Stimulated activated memory B cell treated with anti-CD40 and anti-IgM and Interleukin-4, amounts not matched to agents 10 μg/mL and 1 μg/mL and 100 μg/mL, for 72 hours (primary cell): ENCODE measurements around the gene MAPKAPK2.

Experiments used
- ATAC-seq: fragments of 150-1000 bp; cut with Tn5 transposase; 2 replicates; pipeline ENCODE4 v1.10.0; 2021
- H3K27ac Mint-ChIP-seq: one replicate; pipeline ENCODE4 v1.8.0; 2022; ENCODE audit warnings: mild to moderate bottlenecking, mixed read lengths
- H3K27me3 Mint-ChIP-seq: one replicate; pipeline ENCODE4 v1.8.0; 2022; ENCODE audit warnings: mixed read lengths
- H3K36me3 Mint-ChIP-seq: one replicate; pipeline ENCODE4 v1.8.0; 2022; ENCODE audit warnings: mixed read lengths
- H3K4me1 Mint-ChIP-seq: one replicate; pipeline ENCODE4 v1.8.0; 2022; ENCODE audit warnings: mixed read lengths
- H3K4me3 Mint-ChIP-seq: one replicate; pipeline ENCODE4 v1.8.0; 2022; ENCODE audit warnings: mild to moderate bottlenecking, moderate library complexity, mixed read lengths
- H3K9me3 Mint-ChIP-seq: one replicate; pipeline ENCODE4 v1.8.0; 2022; ENCODE audit warnings: mixed read lengths

MAPKAPK2 gene

GRCh38 chr1:206685769-206686477, 1.2 kb downstream of the MAPKAPK2 start:
- Mint-ChIP-seq H3K4me3 (peak overlapping the region; percentile 93), H3K4me1 (peaks cover 87% of the 10 kb centered on the region), H3K27me3 (no peaks in the 10 kb centered on the region), H3K9me3 (no peaks in the 10 kb centered on the region), H3K27ac (peak overlapping the region; percentile 78), H3K36me3 (no peaks in the 10 kb centered on the region)
- peak; percentile 64 for ATAC-seq

- no peaks in the 10 kb centered on the region for H3K9me3 Mint-ChIP-seq
- peak; percentile 35 for ATAC-seq
- peak overlapping the region; percentile 78 for H3K27ac Mint-ChIP-seq
- H3K36me3 Mint-ChIP-seq = peaks cover 5% of the 10 kb centered on the region
- H3K4me1 Mint-ChIP-seq = peaks cover 87% of the 10 kb centered on the region
- peak overlapping the region; percentile 93 for H3K4me3 Mint-ChIP-seq
- no peaks in the 10 kb centered on the region for H3K27me3 Mint-ChIP-seq
Observed at GRCh38 chr1:206686478-206687249, 2.0 kb downstream of the MAPKAPK2 start.

- H3K4me1 Mint-ChIP-seq = peaks cover 87% of the 10 kb centered on the region
- H3K4me3 Mint-ChIP-seq = no peak overlapping the region
- peak overlapping the region; percentile 78 for H3K27ac Mint-ChIP-seq
- H3K27me3 Mint-ChIP-seq = no peaks in the 10 kb centered on the region
- no peaks in the 10 kb centered on the region for H3K9me3 Mint-ChIP-seq
- no peak for ATAC-seq
- peaks cover 5% of the 10 kb centered on the region for H3K36me3 Mint-ChIP-seq
Observed at GRCh38 chr1:206687251-206687914, 2.7 kb downstream of the MAPKAPK2 start.

GRCh38 chr1:206687915-206688442, 3.3 kb downstream of the MAPKAPK2 start:
- Mint-ChIP-seq H3K9me3 (no peaks in the 10 kb centered on the region), H3K4me1 (peaks cover 84% of the 10 kb centered on the region), H3K27me3 (no peaks in the 10 kb centered on the region), H3K27ac (no peak overlapping the region), H3K4me3 (no peak overlapping the region), H3K36me3 (peaks cover 5% of the 10 kb centered on the region)
- ATAC-seq = no peak

GRCh38 chr1:206690516-206690915, 5.8 kb downstream of the MAPKAPK2 start:
- ATAC-seq = no peak
- no peak overlapping the region for H3K27ac Mint-ChIP-seq
- no peaks in the 10 kb centered on the region for H3K9me3 Mint-ChIP-seq
- H3K27me3 Mint-ChIP-seq = no peaks in the 10 kb centered on the region
- peaks cover 89% of the 10 kb centered on the region for H3K4me1 Mint-ChIP-seq
- H3K4me3 Mint-ChIP-seq = no peak overlapping the region
- peaks cover 16% of the 10 kb centered on the region for H3K36me3 Mint-ChIP-seq

GRCh38 chr1:206691604-206692003, 6.9 kb downstream of the MAPKAPK2 start:
- H3K27ac Mint-ChIP-seq = no peak overlapping the region
- H3K36me3 Mint-ChIP-seq = peaks cover 27% of the 10 kb centered on the region
- peaks cover 93% of the 10 kb centered on the region for H3K4me1 Mint-ChIP-seq
- H3K27me3 Mint-ChIP-seq = no peaks in the 10 kb centered on the region
- no peaks in the 10 kb centered on the region for H3K9me3 Mint-ChIP-seq
- no peak overlapping the region for H3K4me3 Mint-ChIP-seq
- ATAC-seq = no peak

GRCh38 chr1:206693029-206693428, 8.3 kb downstream of the MAPKAPK2 start:
- no peak overlapping the region for H3K4me3 Mint-ChIP-seq
- ATAC-seq = no peak
- peaks cover 88% of the 10 kb centered on the region for H3K4me1 Mint-ChIP-seq
- H3K27ac Mint-ChIP-seq = no peak overlapping the region
- H3K9me3 Mint-ChIP-seq = no peaks in the 10 kb centered on the region
- peaks cover 38% of the 10 kb centered on the region for H3K36me3 Mint-ChIP-seq
- H3K27me3 Mint-ChIP-seq = no peaks in the 10 kb centered on the region

- Mint-ChIP-seq H3K9me3 (no peaks in the 10 kb centered on the region), H3K27me3 (no peaks in the 10 kb centered on the region), H3K4me3 (no peak overlapping the region), H3K27ac (no peak overlapping the region), H3K4me1 (peaks cover 83% of the 10 kb centered on the region), H3K36me3 (peaks cover 38% of the 10 kb centered on the region)
- ATAC-seq = no peak
Observed at GRCh38 chr1:206693592-206693991, 8.9 kb downstream of the MAPKAPK2 start.

- Mint-ChIP-seq H3K27ac (no peak overlapping the region), H3K4me3 (no peak overlapping the region), H3K4me1 (peaks cover 84% of the 10 kb centered on the region), H3K9me3 (no peaks in the 10 kb centered on the region), H3K36me3 (peaks cover 44% of the 10 kb centered on the region), H3K27me3 (no peaks in the 10 kb centered on the region)
- ATAC-seq = no peak
Observed at GRCh38 chr1:206694171-206695124, 9.7 kb downstream of the MAPKAPK2 start.

GRCh38 chr1:206695733-206696132, 11.0 kb downstream of the MAPKAPK2 start:
- peaks cover 83% of the 10 kb centered on the region for H3K4me1 Mint-ChIP-seq
- no peak overlapping the region for H3K27ac Mint-ChIP-seq
- no peaks in the 10 kb centered on the region for H3K9me3 Mint-ChIP-seq

GRCh38 chr1:206696812-206697585, 12.3 kb downstream of the MAPKAPK2 start:
- H3K9me3 Mint-ChIP-seq = no peaks in the 10 kb centered on the region
- ATAC-seq = no peak
- H3K36me3 Mint-ChIP-seq = peaks cover 41% of the 10 kb centered on the region
- no peak overlapping the region for H3K4me3 Mint-ChIP-seq
- H3K4me1 Mint-ChIP-seq = peaks cover 78% of the 10 kb centered on the region
- no peak overlapping the region for H3K27ac Mint-ChIP-seq
- H3K27me3 Mint-ChIP-seq = no peaks in the 10 kb centered on the region

More at GRCh38 chr1:206695733-206696132, 11.0 kb downstream of the MAPKAPK2 start:
- Mint-ChIP-seq H3K4me3 (no peak overlapping the region), H3K27me3 (no peaks in the 10 kb centered on the region), H3K36me3 (peaks cover 46% of the 10 kb centered on the region)
- ATAC-seq = no peak

GRCh38 chr1:206698011-206698410, 13.3 kb downstream of the MAPKAPK2 start:
- H3K27me3 Mint-ChIP-seq = no peaks in the 10 kb centered on the region
- peaks cover 81% of the 10 kb centered on the region for H3K4me1 Mint-ChIP-seq
- no peak for ATAC-seq
- peaks cover 41% of the 10 kb centered on the region for H3K36me3 Mint-ChIP-seq
- H3K27ac Mint-ChIP-seq = no peak overlapping the region
- no peaks in the 10 kb centered on the region for H3K9me3 Mint-ChIP-seq
- H3K4me3 Mint-ChIP-seq = no peak overlapping the region

GRCh38 chr1:206699000-206699586, 14.4 kb downstream of the MAPKAPK2 start:
- Mint-ChIP-seq H3K4me1 (peaks cover 81% of the 10 kb centered on the region), H3K4me3 (no peak overlapping the region), H3K9me3 (no peaks in the 10 kb centered on the region), H3K36me3 (peaks cover 33% of the 10 kb centered on the region), H3K27ac (peak overlapping the region; percentile 15), H3K27me3 (no peaks in the 10 kb centered on the region)
- no peak for ATAC-seq
